ENCODE results near the gene RNF4.
"Not testable (repeated sequence)": the region's sequence is repeated elsewhere in the genome, so short reads cannot be mapped to it uniquely, and the experiment has no call there.

RNF4 gene, protein sequence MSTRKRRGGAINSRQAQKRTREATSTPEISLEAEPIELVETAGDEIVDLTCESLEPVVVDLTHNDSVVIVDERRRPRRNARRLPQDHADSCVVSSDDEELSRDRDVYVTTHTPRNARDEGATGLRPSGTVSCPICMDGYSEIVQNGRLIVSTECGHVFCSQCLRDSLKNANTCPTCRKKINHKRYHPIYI

GRCh38 chr4:2468456-2469191 lies at the start of gene RNF4:
RNF4 (plus strand) TSS chr4:2469106; CDS start chr4:2490494, 21,388 bp downstream.
- DNase-seq: peak; percentile 98 to 99

DNA sequence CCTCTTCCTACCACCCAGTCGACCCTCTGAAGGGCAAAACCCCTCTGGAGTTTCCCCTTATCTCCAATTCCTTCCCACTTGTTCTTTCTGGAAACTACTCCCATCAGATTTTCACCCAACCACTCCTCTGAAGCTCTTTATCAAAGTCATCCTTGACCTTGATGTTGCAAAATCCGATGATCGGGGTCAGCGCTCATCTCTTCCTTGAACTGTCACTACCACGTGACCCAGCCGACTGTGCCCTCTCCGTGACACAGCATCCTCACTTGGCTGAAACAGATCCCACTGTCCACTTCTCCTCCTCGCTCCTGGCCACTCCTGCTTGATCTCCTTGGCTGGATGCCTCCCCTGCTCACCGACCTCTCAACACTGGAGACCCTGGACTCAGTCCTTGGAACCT lies 49.1 kb upstream of the RNF4 start:
- no peak for DNase-seq

- no peak for DNase-seq
These were observed 47.0 kb upstream of the RNF4 start for GRCh38 chr4:2421928-2422327.

GRCh38 chr4:2423066-2423465 lies 45.8 kb upstream of the RNF4 start:
- DNase-seq: no peak

- DNase-seq: no peak
These were observed 45.2 kb upstream of the RNF4 start for GRCh38 chr4:2423695-2424094.

- DNase-seq: no peak
These were observed 44.3 kb upstream of the RNF4 start for GRCh38 chr4:2424581-2424980.

DNA sequence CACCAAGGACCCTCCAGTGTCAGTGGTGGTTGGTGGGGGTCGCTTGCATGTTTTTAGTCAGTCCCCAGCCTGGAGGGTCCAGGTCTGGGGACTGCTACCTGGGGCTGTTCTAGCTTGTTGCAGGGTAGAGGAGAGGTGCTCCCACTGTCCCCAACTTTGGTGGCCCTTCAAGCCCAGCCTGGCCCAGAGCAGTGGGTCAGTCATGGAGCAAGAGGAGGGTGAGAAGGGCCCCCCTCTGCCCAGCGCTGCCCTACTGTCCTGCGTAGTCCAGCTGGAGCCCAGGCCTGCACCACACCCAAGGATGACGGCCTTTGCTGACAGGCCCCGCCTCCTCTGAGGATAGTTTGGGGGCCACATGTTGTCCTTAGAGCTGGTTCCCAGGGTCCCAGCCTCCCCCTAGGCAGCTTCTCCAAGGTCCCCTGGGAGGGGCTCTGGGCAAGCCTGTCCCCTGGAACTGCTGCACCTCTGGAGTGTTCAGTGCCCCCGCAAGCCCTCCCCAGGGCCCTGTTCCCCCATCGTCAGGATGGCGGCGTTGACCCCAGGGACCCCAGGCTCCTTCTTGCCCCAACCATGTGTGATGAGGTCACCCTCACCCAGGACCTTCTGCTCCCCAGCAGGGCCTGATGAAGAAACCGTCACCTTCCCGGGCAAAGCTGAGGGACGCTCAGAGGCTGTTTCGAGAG lies 43.4 kb upstream of the RNF4 start:
- DNase-seq: no peak

DNA sequence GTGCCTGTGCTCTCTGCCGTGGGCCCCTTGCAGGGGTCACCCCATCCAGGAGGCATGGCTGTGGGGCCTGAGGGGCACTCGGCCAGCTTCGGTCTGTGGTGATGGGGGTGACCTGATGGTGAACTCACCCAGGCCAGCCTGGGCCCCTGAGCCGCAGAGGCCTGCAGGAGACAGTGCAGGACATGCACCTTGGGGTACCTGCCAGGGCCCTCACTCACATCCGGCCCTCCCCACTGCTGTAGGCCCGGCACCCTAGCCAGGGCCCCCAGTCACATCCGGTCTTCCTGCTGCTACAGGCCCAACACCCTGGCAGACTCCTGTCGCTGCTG lies 42.9 kb upstream of the RNF4 start:
- DNase-seq: no peak

GRCh38 chr4:2426711-2427275 lies 42.1 kb upstream of the RNF4 start:
- DNase-seq: no peak

DNA sequence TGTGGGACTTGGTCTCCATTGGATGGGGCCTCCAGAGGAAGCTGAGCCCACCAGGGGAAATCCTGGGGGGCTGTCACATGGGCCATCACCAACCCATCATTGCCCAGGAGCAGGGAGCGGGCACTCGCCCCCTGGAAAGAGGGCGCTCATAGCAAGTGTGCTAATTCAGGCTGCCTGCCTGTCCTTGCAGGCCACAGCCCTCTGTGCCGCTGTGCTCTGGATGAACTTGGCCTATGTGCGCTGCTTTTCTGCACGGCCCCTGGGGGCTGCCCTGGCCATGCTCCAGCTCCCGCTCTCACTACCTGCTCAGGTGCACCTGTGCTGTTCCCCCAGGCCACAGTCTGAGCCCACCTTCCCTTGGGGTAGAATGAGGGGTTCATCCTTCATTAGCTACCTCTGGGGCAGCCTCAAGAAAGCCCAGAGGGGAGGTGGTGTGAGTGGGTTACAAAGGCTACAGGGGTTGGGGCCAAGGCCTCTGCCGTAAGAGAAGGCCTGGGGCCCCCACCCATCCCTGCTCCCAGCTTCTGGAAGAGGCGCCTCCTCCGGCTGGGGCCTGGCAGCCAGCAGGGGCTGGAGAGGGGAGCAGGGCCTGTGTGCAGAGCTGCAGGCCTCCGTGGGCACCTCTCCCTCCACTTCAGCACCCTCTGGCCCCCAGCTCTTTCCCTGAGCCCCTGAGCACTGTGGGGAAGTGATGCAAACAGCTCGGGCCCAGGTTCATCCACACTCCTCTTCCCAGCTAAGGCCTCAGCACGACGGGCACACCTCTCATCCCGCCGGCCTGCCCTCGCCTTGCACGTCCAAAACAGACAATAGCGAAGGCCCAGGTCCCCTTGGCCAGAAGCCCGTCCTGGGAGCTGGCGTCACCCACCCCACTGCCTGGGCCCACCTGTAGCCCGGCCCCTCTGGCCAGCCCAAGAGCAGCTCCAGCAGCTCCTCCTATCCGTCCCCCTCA lies 41.2 kb upstream of the RNF4 start:
- DNase-seq: no peak

- DNase-seq: no peak
These were observed 40.3 kb upstream of the RNF4 start for GRCh38 chr4:2428496-2429213.

- DNase-seq: not testable (repeated sequence)
These were observed 38.8 kb upstream of the RNF4 start for GRCh38 chr4:2429945-2430757.

DNA sequence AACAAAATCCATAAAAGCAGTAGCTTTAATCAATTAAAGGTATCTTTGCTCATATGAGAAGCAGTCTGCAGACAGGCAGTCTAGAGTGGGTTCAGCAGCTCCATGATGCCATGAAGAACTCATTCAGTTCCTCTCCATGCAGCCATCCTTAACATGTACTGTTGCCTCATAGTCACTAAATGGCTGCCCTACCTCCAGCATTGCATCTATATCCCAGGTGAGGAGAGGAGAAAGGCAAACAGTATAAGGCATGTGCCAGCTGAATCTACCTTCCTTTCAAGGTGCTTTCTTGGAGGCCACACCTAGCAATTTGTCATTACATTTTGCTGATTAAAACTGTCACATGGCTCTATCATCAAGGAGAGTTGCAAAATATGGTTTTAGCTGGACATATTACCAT lies 36.9 kb upstream of the RNF4 start:
- no peak for DNase-seq

GRCh38 chr4:2432991-2433530 lies 35.8 kb upstream of the RNF4 start:
- DNase-seq: no peak

DNA sequence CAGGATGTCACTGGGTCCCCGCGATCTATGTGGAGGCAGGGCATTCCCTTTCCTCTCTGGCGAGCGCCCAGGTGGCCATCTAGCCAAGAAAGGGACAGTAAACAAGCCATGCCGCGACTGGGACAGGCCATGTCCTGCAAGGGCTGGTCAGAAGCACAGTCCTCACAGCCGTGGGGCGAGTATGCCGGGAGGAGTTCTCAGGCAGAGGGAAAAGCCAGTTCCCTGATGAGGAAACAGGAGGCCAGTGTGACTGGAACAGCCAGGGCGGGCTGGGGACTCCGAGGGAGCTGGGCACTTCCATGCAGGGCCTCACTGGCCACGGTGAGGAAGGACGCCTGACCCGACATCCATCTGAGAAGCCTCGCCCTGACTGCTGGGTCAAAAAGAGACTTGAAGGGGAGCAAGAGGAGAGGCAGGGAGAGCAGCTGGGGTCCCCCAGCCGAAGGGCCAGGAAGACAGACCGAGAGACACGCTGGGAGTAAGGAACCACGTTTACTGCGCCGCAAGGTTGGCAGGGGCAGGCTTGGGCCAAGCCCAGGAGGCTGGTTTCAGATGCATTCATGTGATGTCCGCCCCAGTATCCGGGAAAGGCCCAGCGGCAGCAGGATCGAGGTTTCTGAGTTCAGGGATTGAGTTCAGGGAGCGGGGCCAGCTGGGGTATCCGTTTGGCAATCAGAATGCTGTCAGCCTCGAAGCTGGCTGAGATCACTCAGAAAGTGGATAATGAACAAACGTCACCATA lies 35.1 kb upstream of the RNF4 start:
- no peak for DNase-seq

DNA sequence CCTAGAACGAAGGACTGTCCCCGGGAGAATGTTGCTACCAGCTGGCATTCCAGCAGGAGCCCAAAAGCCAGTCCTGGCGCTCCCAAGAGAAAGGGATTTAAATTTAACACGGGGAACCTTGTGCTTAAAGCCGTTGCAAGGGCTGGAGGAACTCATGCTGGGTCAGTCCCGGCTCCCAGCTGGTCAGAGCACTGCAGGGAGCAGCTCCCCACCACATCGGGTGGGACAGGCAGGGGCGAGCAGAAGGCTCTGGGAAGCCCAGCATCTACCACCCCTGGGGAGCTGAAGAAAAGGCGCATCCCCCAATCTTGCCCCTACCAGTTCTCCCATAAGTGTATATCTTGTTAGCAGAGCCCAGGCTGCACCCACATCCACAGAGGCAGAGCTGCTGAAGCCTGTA lies 34.5 kb upstream of the RNF4 start:
- no peak for DNase-seq

DNA sequence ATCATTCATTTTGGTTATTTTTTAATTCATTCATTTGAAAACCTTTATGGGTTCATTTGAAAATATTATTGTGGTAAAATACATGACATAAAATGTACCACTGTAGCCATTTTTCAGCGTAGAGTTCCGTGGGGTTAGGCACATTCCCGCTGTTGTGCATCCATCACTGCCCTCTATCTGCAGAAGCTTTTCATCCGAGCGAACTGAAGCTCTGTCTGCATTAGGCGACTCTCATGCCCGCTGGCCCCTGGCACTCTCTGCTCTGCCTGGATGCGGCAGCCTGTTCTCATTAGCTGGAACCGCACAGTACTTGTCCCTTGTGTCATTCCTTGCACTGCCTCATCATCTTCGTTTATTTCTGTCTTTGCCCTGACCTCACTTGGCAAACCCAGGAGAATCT lies 32.6 kb upstream of the RNF4 start:
- no peak for DNase-seq

- DNase-seq: no peak
These were observed 32.0 kb upstream of the RNF4 start for GRCh38 chr4:2436761-2437474.

DNA sequence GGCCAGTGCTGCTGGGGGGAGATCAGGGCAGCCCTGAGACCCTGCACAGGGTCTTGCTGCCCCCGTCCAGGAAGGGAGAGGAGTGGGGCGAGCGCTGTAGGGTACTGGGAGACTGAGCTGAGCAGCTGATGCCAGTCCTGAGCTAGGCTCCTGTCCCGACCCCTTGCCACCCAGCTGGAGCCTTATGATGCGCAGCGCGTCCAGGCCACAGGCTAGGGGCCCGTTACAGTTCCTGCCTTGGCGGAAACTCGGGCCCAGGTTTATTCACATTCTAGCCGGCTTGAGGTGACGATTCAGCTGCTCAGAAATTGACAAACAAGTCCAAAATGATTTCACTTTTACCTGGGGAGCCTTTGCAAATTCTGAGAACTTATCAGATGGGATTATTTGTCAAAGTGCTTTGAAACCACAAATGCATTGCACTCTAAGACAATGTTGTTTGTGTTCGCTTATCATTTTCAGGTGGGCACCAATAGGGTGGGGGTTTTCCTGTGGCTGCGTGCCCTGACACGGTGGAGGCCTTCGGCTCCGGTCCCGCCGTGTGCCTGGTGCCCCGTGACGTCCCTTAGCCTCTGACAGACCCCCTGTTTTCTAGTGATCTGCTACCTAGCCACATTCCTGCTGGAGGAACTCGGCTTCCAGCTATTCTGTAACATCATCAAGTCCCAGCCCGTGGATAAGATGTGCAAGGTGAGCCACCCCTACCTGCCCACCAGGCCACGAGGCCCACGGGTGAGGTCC lies 31.3 kb upstream of the RNF4 start:
- no peak for DNase-seq

Measured in NCI-H2081 (cell line).